Cardiac muscle cell (in vitro differentiated cells and primary cell): Measurements from ENCODE around the gene FAAH2. TPM values are rescaled to one million over a fixed set of nuclear protein-coding genes. Genes with fewer than 3 reads are reported as not detected.
A peak's percentile ranks its signal among the peaks of the same experiment; 100 is the strongest.

Source experiments
- DNase-seq, 2 donors: peaks; one replicate each; pipeline versions ENCODE4 v3.0.0 to v3.0.0-alpha.2; 2010 to 2017; ENCODE audit warnings: low read depth in 1 of 2, low spot score in 1 of 2
- H3K27ac ChIP-seq: fragments of 200-600 bp; sonication (generic); 2 replicates; pipeline ENCODE4 v1.5.1; 2016
- H3K27me3 ChIP-seq: fragments of 200-600 bp; sonication (generic); 2 replicates; pipeline ENCODE4 v1.6.0; 2016; ENCODE audit warnings: control low read depth
- H3K36me3 ChIP-seq: fragments of 200-600 bp; sonication (generic); 2 replicates; pipeline ENCODE4 v1.5.1; 2016; ENCODE audit warnings: control low read depth
- H3K4me1 ChIP-seq: fragments of 200-600 bp; sonication (generic); 2 replicates; pipeline ENCODE4 v1.8.1; 2017; ENCODE audit warnings: low read depth, mild to moderate bottlenecking, mixed run types
- H3K4me3 ChIP-seq: fragments of 200-600 bp; sonication (generic); 2 replicates; pipeline ENCODE4 v1.5.1; 2016; ENCODE audit warnings: mild to moderate bottlenecking
- H3K9me3 ChIP-seq: fragments of 200-600 bp; sonication (generic); 2 replicates; pipeline ENCODE4 v1.5.1; 2017; ENCODE audit warnings: low read depth, mild to moderate bottlenecking, control low read depth
- polyA plus RNA-seq: library from polyadenylated mRNA; unstranded; fragments of >200 nt; fragmentation: Nextera tagmentation; extraction: Ambion mirVana; gene quantifications from 2 replicates; pipeline ENCODE4 v1.2.1, GENCODE V29; 2016
- total RNA-seq: library from RNA; depleted of rRNA; stranded (reverse); fragments of >200 nt; gene quantifications from 2 replicates; pipeline ENCODE4 v1.2.3, GENCODE V29; 2016
- TF ChIP-seq, protein P1 (sequence below): IDR thresholded peaks from 2 replicates; pipeline ENCODE4 v1.5.1; 2012; ENCODE audit warnings: low read depth, mild to moderate bottlenecking, low read length

The FAAH2 gene
- total and polyA plus RNA-seq, 2 experiments from 2014 or later: 1.5 to 3.6 TPM

- TF ChIP-seq, protein P1, sequence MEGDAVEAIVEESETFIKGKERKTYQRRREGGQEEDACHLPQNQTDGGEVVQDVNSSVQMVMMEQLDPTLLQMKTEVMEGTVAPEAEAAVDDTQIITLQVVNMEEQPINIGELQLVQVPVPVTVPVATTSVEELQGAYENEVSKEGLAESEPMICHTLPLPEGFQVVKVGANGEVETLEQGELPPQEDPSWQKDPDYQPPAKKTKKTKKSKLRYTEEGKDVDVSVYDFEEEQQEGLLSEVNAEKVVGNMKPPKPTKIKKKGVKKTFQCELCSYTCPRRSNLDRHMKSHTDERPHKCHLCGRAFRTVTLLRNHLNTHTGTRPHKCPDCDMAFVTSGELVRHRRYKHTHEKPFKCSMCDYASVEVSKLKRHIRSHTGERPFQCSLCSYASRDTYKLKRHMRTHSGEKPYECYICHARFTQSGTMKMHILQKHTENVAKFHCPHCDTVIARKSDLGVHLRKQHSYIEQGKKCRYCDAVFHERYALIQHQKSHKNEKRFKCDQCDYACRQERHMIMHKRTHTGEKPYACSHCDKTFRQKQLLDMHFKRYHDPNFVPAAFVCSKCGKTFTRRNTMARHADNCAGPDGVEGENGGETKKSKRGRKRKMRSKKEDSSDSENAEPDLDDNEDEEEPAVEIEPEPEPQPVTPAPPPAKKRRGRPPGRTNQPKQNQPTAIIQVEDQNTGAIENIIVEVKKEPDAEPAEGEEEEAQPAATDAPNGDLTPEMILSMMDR: peak; percentile 18
- Histone ChIP-seq H3K4me1 (no peaks in the 10 kb centered on the region), H3K36me3 (no peaks in the 10 kb centered on the region), H3K9me3 (no peaks in the 10 kb centered on the region), H3K4me3 (no peak overlapping the region), H3K27me3 (no peaks in the 10 kb centered on the region), H3K27ac (no peak overlapping the region)
- DNase-seq: peak; percentile 8 to 17
Observed at GRCh38 chrX:57453901-57454300, 167.4 kb downstream of the FAAH2 start.

DNA sequence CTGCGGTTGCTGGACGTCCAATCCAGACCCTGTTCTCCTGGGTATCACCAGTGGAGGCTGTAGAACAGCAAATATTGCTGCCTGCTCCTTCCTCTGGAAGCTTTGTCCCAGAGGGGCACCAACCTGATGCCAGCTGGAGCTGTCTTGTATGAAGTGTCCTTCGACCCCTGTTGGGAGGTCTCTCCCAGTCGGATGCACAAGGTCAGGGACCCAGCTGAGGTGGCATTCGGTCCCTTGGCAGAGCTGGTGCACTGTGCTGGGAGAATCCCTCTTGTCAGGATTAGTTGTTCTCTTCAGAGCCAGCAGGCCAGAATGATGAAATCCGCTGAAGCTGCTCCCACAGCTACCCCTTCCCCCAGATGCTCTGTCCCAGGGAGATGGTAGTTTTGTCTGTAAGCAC lies 195.0 kb downstream of the FAAH2 start:
- no peaks in the 10 kb centered on the region for H3K9me3 ChIP-seq
- H3K36me3 ChIP-seq: no peaks in the 10 kb centered on the region
- TF ChIP-seq, protein P1: no peak
- no peaks in the 10 kb centered on the region for H3K27me3 ChIP-seq
- DNase-seq: no peak
- no peaks in the 10 kb centered on the region for H3K4me1 ChIP-seq
- no peak overlapping the region for H3K27ac ChIP-seq
- no peak overlapping the region for H3K4me3 ChIP-seq

DNA sequence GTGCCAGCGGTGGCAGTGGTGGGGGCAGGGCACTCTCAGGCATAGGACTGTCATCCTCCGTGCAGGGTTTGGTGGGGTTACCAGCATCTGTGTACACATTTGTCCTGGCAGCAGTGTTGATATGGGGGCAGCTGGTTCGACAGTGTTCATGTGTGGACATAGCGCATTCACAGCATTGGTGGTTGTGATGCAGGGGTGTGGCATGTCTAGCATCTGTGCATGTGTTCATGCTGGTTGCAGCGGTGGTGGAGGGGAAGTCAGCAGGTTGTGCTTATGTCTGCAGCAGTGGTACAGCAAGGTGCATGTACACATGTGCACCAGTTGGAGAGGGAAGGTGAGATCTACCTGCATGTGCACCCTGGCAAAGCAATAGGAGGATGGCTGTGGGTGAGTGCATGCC lies 230.0 kb downstream of the FAAH2 start:
- Histone ChIP-seq H3K4me1 (no peaks in the 10 kb centered on the region), H3K9me3 (no peaks in the 10 kb centered on the region), H3K27ac (no peak overlapping the region), H3K36me3 (no peaks in the 10 kb centered on the region), H3K4me3 (no peak overlapping the region), H3K27me3 (no peaks in the 10 kb centered on the region)
- TF ChIP-seq, protein P1: no peak
- DNase-seq: no peak

DNA sequence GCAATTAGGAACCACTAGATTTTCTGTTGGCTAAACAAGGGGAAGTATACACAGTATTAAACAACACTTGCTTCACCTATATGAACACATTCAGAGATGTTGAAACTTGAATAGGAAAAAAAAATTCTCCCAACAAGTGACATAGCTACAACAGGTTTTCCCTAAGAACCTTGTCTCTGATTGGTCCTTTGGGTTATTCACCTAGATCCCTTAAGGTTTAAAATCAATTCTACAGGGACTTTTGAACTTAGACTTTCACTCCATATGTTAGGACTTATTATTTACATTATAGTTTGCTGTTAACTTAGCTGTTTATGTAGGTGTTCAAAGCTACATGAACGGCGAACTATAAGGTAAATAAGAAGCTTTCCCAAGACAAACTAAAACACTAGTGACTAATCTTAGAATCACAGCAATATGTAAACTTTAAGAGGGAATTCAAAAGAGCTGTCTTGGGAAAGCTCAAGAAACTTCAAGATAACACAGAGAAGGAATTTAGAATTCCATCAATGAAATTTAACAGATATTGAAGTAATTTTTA lies 233.1 kb downstream of the FAAH2 start:
- Histone ChIP-seq H3K4me1 (no peaks in the 10 kb centered on the region), H3K27ac (no peak overlapping the region), H3K4me3 (no peak overlapping the region), H3K27me3 (no peaks in the 10 kb centered on the region), H3K36me3 (no peaks in the 10 kb centered on the region), H3K9me3 (no peaks in the 10 kb centered on the region)
- TF ChIP-seq, protein P1: no peak
- no peak for DNase-seq

- no peaks in the 10 kb centered on the region for H3K9me3 ChIP-seq
- DNase-seq: peak in 1 of 2 donors; percentile 25
- H3K36me3 ChIP-seq: no peaks in the 10 kb centered on the region
- no peak overlapping the region for H3K27ac ChIP-seq
- H3K27me3 ChIP-seq: no peaks in the 10 kb centered on the region
- no peaks in the 10 kb centered on the region for H3K4me1 ChIP-seq
- H3K4me3 ChIP-seq: no peak overlapping the region
- TF ChIP-seq, protein P1: no peak
Observed at GRCh38 chrX:57528670-57529255, 242.3 kb downstream of the FAAH2 start.

Other genes starting within 250 kb of the FAAH2 start
- 19.2 and 20.8 TPM in 2 replicates for gene SPIN2B, start 165.2 kb upstream of the FAAH2 start, total RNA-seq
- gene SPIN2B, start 165.2 kb upstream of the FAAH2 start, polyA plus RNA-seq: 33.3 and 41.8 TPM in 2 replicates
- gene SPIN2A, start 149.3 kb upstream of the FAAH2 start, total RNA-seq: 0.51 and 1.3 TPM in 2 replicates
- 2.3 and 2.5 TPM in 2 replicates for gene SPIN2A, start 149.3 kb upstream of the FAAH2 start, polyA plus RNA-seq